WTC11 (cell line): Measurements from ENCODE around the gene MRS2. TPM values are rescaled to one million over a fixed set of nuclear protein-coding genes. Genes with fewer than 3 reads are reported as not detected.

Source experiments
- ATAC-seq: fragments of 200-7000 bp; cut with Tn5 transposase; 2 replicates; pipeline ENCODE4 v1.10.0; 2021; ENCODE audit warnings: mild to moderate bottlenecking, moderate library complexity
- CTCF ChIA-PET: fragments of 300-600 bp; sonication (Branson Sonifier 250); formaldehyde crosslinking; loops from one replicate; lab custom pipeline; 2021; ENCODE audit warnings: antibody characterized with exemption; lab: Charles Lee
- POLR2A ChIA-PET: fragments of 350-600 bp; sonication (Branson Sonifier 250); formaldehyde crosslinking; loops from one replicate; lab custom pipeline; 2021; ENCODE audit warnings: antibody characterized with exemption; lab: Charles Lee
- DNase-seq: peaks from one replicate; pipeline ENCODE4 v3.0.0; 2021; ENCODE audit warnings: low spot score
- H3K27ac Mint-ChIP-seq: 2 replicates; pipeline ENCODE4 v1.8.0; 2021; ENCODE audit warnings: mixed read lengths
- H3K27me3 Mint-ChIP-seq: 2 replicates; pipeline ENCODE4 v1.8.0; 2021; ENCODE audit warnings: low read depth, mild to moderate bottlenecking, moderate library complexity, mixed read lengths
- H3K36me3 Mint-ChIP-seq: 2 replicates; pipeline ENCODE4 v1.8.0; 2021; ENCODE audit warnings: mixed read lengths
- H3K4me1 Mint-ChIP-seq: 2 replicates; pipeline ENCODE4 v1.8.0; 2022; ENCODE audit warnings: mixed read lengths
- H3K4me3 Mint-ChIP-seq: 2 replicates; pipeline ENCODE4 v1.8.0; 2021; ENCODE audit warnings: mild to moderate bottlenecking, moderate library complexity, mixed read lengths
- H3K9me3 Mint-ChIP-seq: 2 replicates; pipeline ENCODE4 v1.8.0; 2021; ENCODE audit warnings: mixed read lengths
- AR ChIP-seq: fragments of 250-450 bp; sonication (Bioruptor Pico); IDR thresholded peaks from 2 replicates; pipeline ENCODE4 v1.9.0; 2021; ENCODE audit warnings: mild to moderate bottlenecking
- CDX4 ChIP-seq: fragments of 250-450 bp; sonication (Bioruptor Pico); IDR thresholded peaks from 2 replicates; pipeline ENCODE4 v1.9.0; 2021; ENCODE audit warnings: moderate library complexity, mild to moderate bottlenecking, inconsistent platforms, borderline replicate concordance
- EMX1 ChIP-seq: fragments of 250-450 bp; sonication (Bioruptor Pico); IDR thresholded peaks from 2 replicates; pipeline ENCODE4 v1.8.0; 2021; ENCODE audit warnings: mild to moderate bottlenecking
- ERG ChIP-seq: fragments of 250-450 bp; sonication (Bioruptor Pico); IDR thresholded peaks from 2 replicates; pipeline ENCODE4 v1.8.0; 2021; ENCODE audit warnings: mild to moderate bottlenecking
- ETV6 ChIP-seq: sonication (generic); formaldehyde crosslinking; IDR thresholded peaks from 2 replicates; pipeline ENCODE4 v1.8.1; 2022; ENCODE audit warnings: mild to moderate bottlenecking, missing genetic modification reagents
- FOXJ3 ChIP-seq: sonication (generic); formaldehyde crosslinking; IDR thresholded peaks from 2 replicates; pipeline ENCODE4 v1.9.0; 2021; ENCODE audit warnings: missing genetic modification reagents, mild to moderate bottlenecking, borderline replicate concordance
- FOXK1 ChIP-seq: sonication (generic); formaldehyde crosslinking; IDR thresholded peaks from 2 replicates; pipeline ENCODE4 v1.8.0; 2022; ENCODE audit warnings: mild to moderate bottlenecking, moderate library complexity, missing genetic modification reagents
- FOXP1 ChIP-seq: sonication (generic); formaldehyde crosslinking; IDR thresholded peaks from 2 replicates; pipeline ENCODE4 v1.8.0; 2022; ENCODE audit warnings: missing genetic modification reagents, mild to moderate bottlenecking, moderate library complexity, borderline replicate concordance
- HMGXB4 ChIP-seq: sonication (generic); formaldehyde crosslinking; IDR thresholded peaks from 2 replicates; pipeline ENCODE4 v1.8.1; 2023; ENCODE audit warnings: mild to moderate bottlenecking, moderate library complexity, missing genetic modification reagents
- JAZF1 ChIP-seq: fragments of 250-450 bp; sonication (Bioruptor Pico); IDR thresholded peaks from 2 replicates; pipeline ENCODE4 v1.9.0; 2021; ENCODE audit warnings: moderate library complexity, mild to moderate bottlenecking, inconsistent platforms
- JUN ChIP-seq: sonication (generic); formaldehyde crosslinking; IDR thresholded peaks from 2 replicates; pipeline ENCODE4 v1.8.0; 2023; ENCODE audit warnings: mild to moderate bottlenecking, missing genetic modification reagents
- MYBL2 ChIP-seq: sonication (generic); formaldehyde crosslinking; IDR thresholded peaks from 2 replicates; pipeline ENCODE4 v1.8.1; 2023; ENCODE audit warnings: mild to moderate bottlenecking, moderate library complexity, missing genetic modification reagents
- OVOL2 ChIP-seq: fragments of 250-450 bp; sonication (Bioruptor Pico); IDR thresholded peaks from 2 replicates; pipeline ENCODE4 v1.9.0; 2021; ENCODE audit warnings: mild to moderate bottlenecking, borderline replicate concordance
- TP53 ChIP-seq: sonication (generic); formaldehyde crosslinking; IDR thresholded peaks from 2 replicates; pipeline ENCODE4 v1.8.1; 2023; ENCODE audit warnings: mild to moderate bottlenecking, missing genetic modification reagents
- ZBTB21 ChIP-seq: sonication (generic); formaldehyde crosslinking; IDR thresholded peaks from 2 replicates; pipeline ENCODE4 v1.8.1; 2023; ENCODE audit warnings: mild to moderate bottlenecking, missing genetic modification reagents, borderline replicate concordance
- ZNF121 ChIP-seq: sonication (generic); formaldehyde crosslinking; IDR thresholded peaks from 2 replicates; pipeline ENCODE4 v1.8.0; 2023; ENCODE audit warnings: missing genetic modification reagents
- ZNF232 ChIP-seq: sonication (generic); formaldehyde crosslinking; IDR thresholded peaks from 2 replicates; pipeline ENCODE4 v1.8.0; 2022; ENCODE audit warnings: mild to moderate bottlenecking, missing genetic modification reagents
- ZNF263 ChIP-seq: sonication (generic); formaldehyde crosslinking; IDR thresholded peaks from 2 replicates; pipeline ENCODE4 v1.8.1; 2022; ENCODE audit warnings: low read depth, mild to moderate bottlenecking, moderate library complexity, missing genetic modification reagents
- ZNF281 ChIP-seq: sonication (generic); formaldehyde crosslinking; IDR thresholded peaks from 2 replicates; pipeline ENCODE4 v1.8.0; 2023; ENCODE audit warnings: mild to moderate bottlenecking, missing genetic modification reagents
- ZNF396 ChIP-seq: fragments of 250-450 bp; sonication (Bioruptor Pico); IDR thresholded peaks from 2 replicates; pipeline ENCODE4 v1.8.0; 2021; ENCODE audit warnings: mild to moderate bottlenecking, moderate library complexity, borderline replicate concordance
- ZNF671 ChIP-seq: fragments of 250-450 bp; sonication (Bioruptor Pico); IDR thresholded peaks from 2 replicates; pipeline ENCODE4 v1.8.0; 2021; ENCODE audit warnings: mild to moderate bottlenecking
- ZSCAN18 ChIP-seq: fragments of 250-450 bp; sonication (Bioruptor Pico); IDR thresholded peaks from 2 replicates; pipeline ENCODE4 v2.1.2; 2022; ENCODE audit warnings: mild to moderate bottlenecking, moderate library complexity
- total RNA-seq: library from RNA; stranded (reverse); gene quantifications from 3 replicates; pipeline ENCODE4 v1.2.3, GENCODE V29; 2021

Gene MRS2
- total RNA-seq, 1 experiment from 2014 or later, result 91.6 TPM

- Mint-ChIP-seq H3K27me3 (no peaks in the 10 kb centered on the region), H3K4me3 (no peak overlapping the region), H3K9me3 (no peaks in the 10 kb centered on the region), H3K4me1 (0 out of 2 replicates have a peak, but pooled peaks cover 3% of the 10 kb centered on the region), H3K36me3 (no peaks in the 10 kb centered on the region), H3K27ac (no peak overlapping the region)
- DNase-seq (no peak), ATAC-seq (no peak)
- ChIA-PET POLR2A (no interaction called here), CTCF (interaction anchor here (1.5 kb wide), 1 partner anchor 63 kb away, joined by 4 read pairs; no protein-coding TSS in a partner anchor)
- no peak for TF ChIP-seq FOXK1 (CRISPR knock-in tag)
- no peak for TF ChIP-seq ZNF396 (CRISPR knock-in tag)
- TF ChIP-seq JAZF1 (CRISPR knock-in tag), result no peak
- TF ChIP-seq JUN, result no peak
- no peak for TF ChIP-seq ZNF263 (CRISPR knock-in tag)
- TF ChIP-seq MYBL2, result no peak
- no peak for TF ChIP-seq FOXP1
- no peak for TF ChIP-seq AR
- TF ChIP-seq ZNF121 (CRISPR knock-in tag), result no peak
- TF ChIP-seq EMX1 (CRISPR knock-in tag), result no peak
- TF ChIP-seq ZNF671 (CRISPR knock-in tag), result no peak
- no peak for TF ChIP-seq ZSCAN18 (CRISPR knock-in tag)
- TF ChIP-seq FOXJ3 (CRISPR knock-in tag), result no peak
- no peak for TF ChIP-seq CDX4
- TF ChIP-seq ZNF281 (CRISPR knock-in tag), result no peak
- TF ChIP-seq ERG (CRISPR knock-in tag), result no peak
Measured at GRCh38 chr6:24458134-24458533, 55.4 kb downstream of the MRS2 start.

GRCh38 chr6:24458941-24459340 is 56.2 kb downstream of the MRS2 start:
- Mint-ChIP-seq H3K36me3 (no peaks in the 10 kb centered on the region), H3K27me3 (no peaks in the 10 kb centered on the region), H3K27ac (no peak overlapping the region), H3K4me1 (0 out of 2 replicates have a peak, but pooled peaks cover 3% of the 10 kb centered on the region), H3K4me3 (no peak overlapping the region), H3K9me3 (no peaks in the 10 kb centered on the region)
- DNase-seq (no peak), ATAC-seq (no peak)
- ChIA-PET POLR2A (no interaction called here), CTCF (interaction anchor here (1.5 kb wide), 1 partner anchor 62 kb away, joined by 4 read pairs; no protein-coding TSS in a partner anchor)
- TF ChIP-seq TP53 (CRISPR knock-in tag), result no peak
- no peak for TF ChIP-seq ZBTB21
- TF ChIP-seq FOXP1, result no peak
- no peak for TF ChIP-seq ETV6
- TF ChIP-seq HMGXB4 (CRISPR knock-in tag), result no peak
- TF ChIP-seq OVOL2 (CRISPR knock-in tag), result no peak
- no peak for TF ChIP-seq ZNF232
